Measurements from ENCODE around the gene CLMN. TPM values are rescaled to one million over a fixed set of nuclear protein-coding genes. Genes with fewer than 3 reads are reported as not detected.

Gene CLMN
- total RNA-seq, 1 donor from 2014 or later = 7.7 TPM

- DNase-seq (ENCODE audit: low read depth, low spot score) = no peak
- Mint-ChIP-seq H3K4me1 (peaks cover 8% of the 10 kb centered on the region), H3K4me3 (no peak overlapping the region), H3K36me3 (ENCODE audit: low read depth) (peaks cover 1% of the 10 kb centered on the region), H3K27me3 (ENCODE audit: low read depth) (no peaks in the 10 kb centered on the region), H3K27ac (ENCODE audit: unreplicated experiment) (peak overlapping the region; percentile 4), H3K9me3 (no peaks in the 10 kb centered on the region)
- TF ChIP-seq CTCF (conservative IDR thresholded peaks at IDR 0.05) = no peak
These were observed 46.4 kb downstream of the CLMN start for GRCh38 chr14:95273001-95273978.

- Mint-ChIP-seq H3K27me3 (ENCODE audit: low read depth) (no peaks in the 10 kb centered on the region), H3K4me1 (peaks cover 8% of the 10 kb centered on the region), H3K27ac (ENCODE audit: unreplicated experiment) (no peak overlapping the region), H3K9me3 (peaks cover 6% of the 10 kb centered on the region), H3K36me3 (ENCODE audit: low read depth) (no peaks in the 10 kb centered on the region), H3K4me3 (no peak overlapping the region)
- no peak for TF ChIP-seq CTCF (conservative IDR thresholded peaks at IDR 0.05)
- no peak for DNase-seq (ENCODE audit: low read depth, low spot score)
These were observed 47.7 kb downstream of the CLMN start for GRCh38 chr14:95272057-95272456.

- H3K27ac Mint-ChIP-seq (ENCODE audit: unreplicated experiment) = no peak overlapping the region
- no peaks in the 10 kb centered on the region for H3K36me3 Mint-ChIP-seq (ENCODE audit: low read depth)
- DNase-seq (ENCODE audit: low read depth, low spot score) = no peak
- H3K9me3 Mint-ChIP-seq = peaks cover 11% of the 10 kb centered on the region
- H3K4me1 Mint-ChIP-seq = peaks cover 18% of the 10 kb centered on the region
- no peak overlapping the region for H3K4me3 Mint-ChIP-seq
- TF ChIP-seq CTCF (conservative IDR thresholded peaks at IDR 0.05) = no peak
- no peaks in the 10 kb centered on the region for H3K27me3 Mint-ChIP-seq (ENCODE audit: low read depth)
These were observed 49.5 kb downstream of the CLMN start for GRCh38 chr14:95270203-95270602.

- H3K36me3 Mint-ChIP-seq (ENCODE audit: low read depth) = no peaks in the 10 kb centered on the region
- DNase-seq (ENCODE audit: low read depth, low spot score) = no peak
- H3K27me3 Mint-ChIP-seq (ENCODE audit: low read depth) = no peaks in the 10 kb centered on the region
- H3K4me1 Mint-ChIP-seq = peaks cover 21% of the 10 kb centered on the region
- H3K27ac Mint-ChIP-seq (ENCODE audit: unreplicated experiment) = no peak overlapping the region
- no peak for TF ChIP-seq CTCF (conservative IDR thresholded peaks at IDR 0.05)
- peaks cover 11% of the 10 kb centered on the region for H3K9me3 Mint-ChIP-seq
- no peak overlapping the region for H3K4me3 Mint-ChIP-seq
These were observed 50.2 kb downstream of the CLMN start for GRCh38 chr14:95269493-95269892.

- DNase-seq (ENCODE audit: low read depth, low spot score) = no peak
- H3K27me3 Mint-ChIP-seq (ENCODE audit: low read depth) = no peaks in the 10 kb centered on the region
- no peak overlapping the region for H3K27ac Mint-ChIP-seq (ENCODE audit: unreplicated experiment)
- peaks cover 16% of the 10 kb centered on the region for H3K4me1 Mint-ChIP-seq
- peaks cover 11% of the 10 kb centered on the region for H3K9me3 Mint-ChIP-seq
- no peak overlapping the region for H3K4me3 Mint-ChIP-seq
- H3K36me3 Mint-ChIP-seq (ENCODE audit: low read depth) = no peaks in the 10 kb centered on the region
- TF ChIP-seq CTCF (conservative IDR thresholded peaks at IDR 0.05) = no peak
These were observed 51.4 kb downstream of the CLMN start for GRCh38 chr14:95268350-95268749.
